ENCODE results near the gene ZBTB7C. TPM values are rescaled to one million over a fixed set of nuclear protein-coding genes. Genes with fewer than 3 reads are reported as not detected.

Gene ZBTB7C
- total and polyA plus RNA-seq, 2 donors (not counting 1 experiment from before 2014, with no cell fraction given), result not detected

GRCh38 chr18:47978603-47979002 lies 430.6 kb downstream of the ZBTB7C start:
- 100% methylated on average over 1 of the region's 1 CpG for WGBS (ENCODE audit: insufficient coverage)
- H3K4me1 Mint-ChIP-seq, result peaks cover 10% of the 10 kb centered on the region
- TF ChIP-seq EZH2 (IDR thresholded peaks at IDR 0.05; ENCODE audit: borderline replicate concordance, insufficient read depth, low read depth, low read length, poor library complexity, severe bottlenecking) (no peak), CTCF (IDR thresholded peaks at IDR 0.05) (no peak)
- Histone ChIP-seq H3K9ac (ENCODE audit: low read length) (no peak overlapping the region), H3K9me3 (ENCODE audit: control extremely low read depth in 1 of 3, control insufficient read depth in 2 of 3, insufficient read depth in 1 of 3, low read length in 2 of 3) (peaks cover 0 to 11% (median 7%) of the 10 kb centered on the region in 3 donors), H4K20me1 (ENCODE audit: control insufficient read depth, insufficient read depth, low read length, poor library complexity, severe bottlenecking) (no peaks in the 10 kb centered on the region), H3K4me3 (ENCODE audit: control extremely low read depth in 1 of 5, extremely low read depth in 1 of 5, insufficient read depth in 1 of 5, low read depth in 2 of 5, low read length in 4 of 5) (no peak overlapping the region), H3K4me2 (replicated peaks; ENCODE audit: low read depth, low read length, poor library complexity, severe bottlenecking) (no peak overlapping the region), H3K4me1 (ENCODE audit: control insufficient read depth in 2 of 2, insufficient read depth in 2 of 2, low read length in 2 of 2) (peaks cover 5% of the 10 kb centered on the region in 2 donors), H3K79me2 (ENCODE audit: control insufficient read depth, insufficient read depth, low read length) (no peaks in the 10 kb centered on the region), H3K27me3 (replicated peaks in 1 of 4; ENCODE audit: control extremely low read depth in 1 of 4, control insufficient read depth in 3 of 4, insufficient read depth in 4 of 4, low read length in 3 of 4) (peaks cover 0 to 14% (median 7%) of the 10 kb centered on the region in 4 experiments), H3K27ac (ENCODE audit: low read length in 2 of 2) (no peak overlapping the region), H3K36me3 (replicated peaks in 1 of 2; ENCODE audit: control extremely low read depth in 1 of 2, control insufficient read depth in 1 of 2, extremely low read depth in 1 of 2, insufficient read depth in 2 of 2, low read length in 1 of 2) (no peaks in the 10 kb centered on the region), H2AFZ (ENCODE audit: insufficient read depth, low read depth, low read length, poor library complexity, severe bottlenecking) (no peak overlapping the region)
- H3K27ac Mint-ChIP-seq, result no peak overlapping the region
- DNase-seq (no peak), ATAC-seq (ENCODE audit: low read depth) (no peak)
- intact Hi-C loops (cut with micrococcal nuclease), result no loop called here
- POLR2A ChIA-PET, result no interaction called here
- no peak overlapping the region for H3K4me3 Mint-ChIP-seq
- H3K9me3 Mint-ChIP-seq (ENCODE audit: insufficient read depth), result no peaks in the 10 kb centered on the region
- H3K27me3 Mint-ChIP-seq, result peaks cover 50% of the 10 kb centered on the region
- CTCF ChIA-PET, result no interaction called here

GRCh38 chr18:47978141-47978540 lies 431.0 kb downstream of the ZBTB7C start:
- H2AFZ ChIP-seq (ENCODE audit: insufficient read depth, low read depth, low read length, poor library complexity, severe bottlenecking), result no peak overlapping the region
- Mint-ChIP-seq H3K4me1 (peaks cover 10% of the 10 kb centered on the region), H3K4me3 (no peak overlapping the region), H3K9me3 (ENCODE audit: insufficient read depth) (no peaks in the 10 kb centered on the region), H3K27me3 (peaks cover 51% of the 10 kb centered on the region), H3K27ac (no peak overlapping the region)
- intact Hi-C loops (cut with micrococcal nuclease), result no loop called here
- ATAC-seq (ENCODE audit: low read depth) (no peak), DNase-seq (no peak)
- peaks cover 0 to 16% (median 8%) of the 10 kb centered on the region in 4 experiments for H3K27me3 ChIP-seq (replicated peaks in 1 of 4; ENCODE audit: control extremely low read depth in 1 of 4, control insufficient read depth in 3 of 4, insufficient read depth in 4 of 4, low read length in 3 of 4)
- H3K4me2 ChIP-seq (replicated peaks; ENCODE audit: low read depth, low read length, poor library complexity, severe bottlenecking), result no peak overlapping the region
- WGBS (ENCODE audit: insufficient coverage), result 100% methylated on average over 1 of the region's 2 CpGs
- H3K9ac ChIP-seq (ENCODE audit: low read length), result no peak overlapping the region
- H3K4me1 ChIP-seq (ENCODE audit: control insufficient read depth in 2 of 2, insufficient read depth in 2 of 2, low read length in 2 of 2), result peaks cover 5% of the 10 kb centered on the region in 2 donors
- CTCF ChIA-PET, result no interaction called here
- TF ChIP-seq CTCF (IDR thresholded peaks at IDR 0.05) (no peak), EZH2 (IDR thresholded peaks at IDR 0.05; ENCODE audit: borderline replicate concordance, insufficient read depth, low read depth, low read length, poor library complexity, severe bottlenecking) (no peak)
- POLR2A ChIA-PET, result no interaction called here
- no peaks in the 10 kb centered on the region for H4K20me1 ChIP-seq (ENCODE audit: control insufficient read depth, insufficient read depth, low read length, poor library complexity, severe bottlenecking)
- peaks cover 0 to 11% (median 7%) of the 10 kb centered on the region in 3 donors for H3K9me3 ChIP-seq (ENCODE audit: control extremely low read depth in 1 of 3, control insufficient read depth in 2 of 3, insufficient read depth in 1 of 3, low read length in 2 of 3)
- H3K79me2 ChIP-seq (ENCODE audit: control insufficient read depth, insufficient read depth, low read length), result no peaks in the 10 kb centered on the region
- H3K36me3 ChIP-seq (replicated peaks in 1 of 2; ENCODE audit: control extremely low read depth in 1 of 2, control insufficient read depth in 1 of 2, extremely low read depth in 1 of 2, insufficient read depth in 2 of 2, low read length in 1 of 2), result no peaks in the 10 kb centered on the region
- no peak overlapping the region for H3K4me3 ChIP-seq (ENCODE audit: control extremely low read depth in 1 of 5, extremely low read depth in 1 of 5, insufficient read depth in 1 of 5, low read depth in 2 of 5, low read length in 4 of 5)
- no peak overlapping the region for H3K27ac ChIP-seq (ENCODE audit: low read length in 2 of 2)

Small RNA genes lying within 50 kb of the gene (small RNA-seq; reads per million reads assigned to genes)
- gene RNU6-708P (ENCODE audit: insufficient read length, low read depth, low replicate concordance), result not detected

Other genes with a start within 250 kb of the ZBTB7C start
- gene CTIF, start 129.6 kb upstream of the ZBTB7C start, total RNA-seq, result 14.5 and 16.2 TPM in 2 replicates
- gene CTIF, start 129.6 kb upstream of the ZBTB7C start, polyA plus RNA-seq, result 3.5 and 3.6 TPM in 2 replicates

Data from B cell (primary cell).